Right lobe of liver (tissue), 6 donors: ENCODE data around the gene SPATA2L. TPM values are rescaled to one million over a fixed set of nuclear protein-coding genes. Genes with fewer than 3 reads are reported as not detected.
A peak's percentile ranks its signal among the peaks of the same experiment; 100 is the strongest.

Source experiments
- ATAC-seq, 4 donors: fragments of 200-7000 bp; cut with Tn5 transposase; one replicate each; pipeline ENCODE4 v1.9.1; 2020; ENCODE audit warnings: mild to moderate bottlenecking in 4 of 4, moderate library complexity in 4 of 4
- DNase-seq, 3 donors: peaks; one replicate each; pipeline ENCODE4 v3.0.0-alpha.2; 2020
- H3K27ac ChIP-seq, 3 donors: fragments of 200-600 bp; one replicate each; pipeline ENCODE4 v1.8.0; 2022
- H3K27me3 ChIP-seq, 2 donors: fragments of 200-600 bp; one replicate each; pipeline ENCODE4 v1.8.0; 2022
- H3K36me3 ChIP-seq, 4 donors: fragments of 200-600 bp; sonication (generic) in 1 of 4; one replicate each; pipeline versions ENCODE4 v1.5.1 to v1.8.0; 2017 to 2022; ENCODE audit warnings: control low read depth in 1 of 4
- H3K4me1 ChIP-seq, 4 donors: fragments of 200-600 bp; sonication (generic) in 1 of 4; one replicate each; pipeline versions ENCODE4 v1.5.1 to v1.8.0; 2017 to 2022; ENCODE audit warnings: control low read depth in 1 of 4
- H3K4me3 ChIP-seq, 3 donors: fragments of 200-600 bp; one replicate each; pipeline ENCODE4 v1.8.0; 2022
- H3K9me3 ChIP-seq, 4 donors: fragments of 200-600 bp; sonication (generic) in 1 of 4; one replicate each; pipeline versions ENCODE4 v1.5.1 to v1.8.0; 2017 to 2022; ENCODE audit warnings: control low read depth in 1 of 4
- POLR2A ChIP-seq: fragments of 450-650 bp; IDR thresholded peaks from one replicate; pipeline ENCODE4 v1.6.1; 2017; ENCODE audit warnings: antibody characterized with exemption, mild to moderate bottlenecking
- WGBS: methylation state at CpG from one replicate; pipeline ENCODE4 v1.1.6; 2018; ENCODE audit warnings: low coverage, low lambda C conversion rate; ENCODE audit not compliant: insufficient coverage; ENCODE audit errors: missing lambda C conversion rate; 5-methylcytosine and 5-hydroxymethylcytosine counted together
- intact Hi-C, 2 donors: fragments of 100-400 bp; cut with DNase I; formaldehyde crosslinking; loops; one replicate each; pipeline versions ENCODE4 v1.11.2 to v1.14.1; 2022
- total RNA-seq, 6 experiments: library from RNA; depleted of rRNA in 2 of 6; stranded (reverse); fragments of >200 nt in 2 of 6; fragmentation: NEBNext Ultra II Directional in 3 of 6; extraction: Animal tissue kit (Norgen Biotek cat#: 25700) in 3 of 6; gene quantifications; one replicate each; pipeline versions ENCODE4 v1.1.0 to v1.2.4, GENCODE V29; 2016 to 2023
- TF ChIP-seq, protein P1 (sequence below), 4 donors: fragments of 200-600 bp in 3 of 4; fragments of 450-650 bp in 1 of 4; IDR thresholded peaks; one replicate each; pipeline versions ENCODE4 v1.5.1 to v1.8.0; 2016 to 2022; ENCODE audit warnings: antibody characterized with exemption in 4 of 4, mild to moderate bottlenecking in 2 of 4
- donor health status: DM: no; HTN: yes; CAD: no.
- donor health status: DM: no; HTN: no; CAD: no.
- donor health status: DM: no; HTN: no; CAD: no.
- donor health status: DM: no; HTN: yes; CAD: no.
- donor health status: DM: no; HTN: yes; CAD: no.

The SPATA2L gene
- total RNA-seq, 6 experiments from 2014 or later = 5.6 to 17.9 (median 11.2) TPM

DNA sequence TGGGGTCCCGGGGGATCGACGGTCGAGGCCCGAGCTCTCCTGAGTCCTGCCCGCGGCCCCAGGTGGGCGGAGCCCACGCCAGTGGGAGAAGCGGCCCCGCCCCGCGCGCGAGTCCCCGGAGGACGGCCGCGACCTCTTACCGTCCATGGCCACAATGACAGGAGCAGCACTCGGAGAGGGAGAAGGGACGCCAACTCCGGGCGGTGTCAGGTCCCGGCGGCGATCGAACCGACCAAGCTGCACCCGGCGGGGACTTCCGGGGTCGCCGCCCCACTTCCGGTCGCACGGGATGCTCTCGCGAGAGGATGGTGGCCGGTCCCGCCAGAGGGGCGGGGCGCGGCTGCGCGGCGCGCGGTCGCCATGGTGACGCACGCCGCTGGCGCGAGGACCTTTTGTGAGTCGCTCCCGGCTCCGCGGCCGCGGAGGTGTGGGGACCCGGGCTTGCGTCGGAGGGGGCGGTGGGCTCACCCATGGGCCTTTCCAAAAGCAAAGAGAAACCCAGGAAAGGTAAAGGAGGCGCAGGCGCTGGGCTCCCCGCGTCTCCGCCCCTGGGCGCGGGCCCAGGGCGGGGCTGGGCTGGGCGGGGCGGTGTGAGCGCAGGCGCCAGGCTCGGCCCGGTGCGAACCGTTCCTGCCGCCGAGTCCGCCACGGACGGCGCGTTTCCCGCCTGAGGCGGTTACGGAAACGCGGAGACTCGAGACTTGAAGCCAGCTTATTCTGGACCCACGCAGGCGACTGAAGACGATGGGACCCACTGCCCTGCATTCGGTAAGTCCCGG, 43.9 kb downstream of the SPATA2L start, which contains the start of the genes CHMP1A and SPATA33:
CHMP1A (minus strand) TSS at position 267 of the 779 bp plus-strand sequence; CDS start at position 147, 120 bp downstream.
SPATA33 (plus strand) TSS at position 395 of the 779 bp plus-strand sequence; CDS start at position 471, 76 bp downstream.
- WGBS = 0% methylated on average over 10 of the region's 99 CpGs
- intact Hi-C loops = no loop called here

DNA sequence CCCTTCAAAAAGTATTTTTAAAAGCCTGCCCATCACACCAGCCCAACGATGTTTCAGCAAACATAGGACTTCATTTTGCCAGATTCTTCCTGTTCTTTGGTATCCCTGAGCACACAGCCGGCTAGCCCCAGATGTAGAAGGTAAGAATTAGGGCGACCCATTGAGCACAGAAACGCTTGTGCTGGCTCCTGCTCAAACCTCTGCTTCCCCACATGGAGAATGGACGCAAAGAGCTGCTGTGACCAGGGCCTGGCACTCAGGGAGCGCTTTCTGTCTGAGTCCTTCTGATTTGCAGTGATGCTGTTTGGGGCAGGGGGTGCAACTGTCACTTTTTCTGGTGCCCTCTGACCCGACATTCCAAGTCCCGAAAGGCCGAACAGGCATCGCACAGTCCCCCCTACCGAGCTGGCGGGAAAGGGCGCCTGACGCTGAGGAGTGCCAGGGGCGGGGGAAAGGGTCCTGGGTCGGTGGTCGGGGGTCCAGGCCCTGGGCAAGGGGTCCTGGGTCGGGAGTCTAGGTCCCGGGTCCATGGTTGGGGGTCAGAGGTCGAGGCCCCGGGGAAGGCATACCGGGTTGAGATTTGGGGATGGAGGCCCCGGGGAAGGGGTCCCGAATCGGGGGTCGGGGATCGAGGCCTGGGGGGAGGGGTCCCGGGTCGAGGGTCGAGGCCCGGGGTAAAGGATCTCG, 44.9 kb downstream of the SPATA2L start:
- peak overlapping the region; percentile 83 to 100 (median 98) for H3K4me3 ChIP-seq
- no peaks in the 10 kb centered on the region for H3K27me3 ChIP-seq
- no peaks in the 10 kb centered on the region for H3K36me3 ChIP-seq
- 27% methylated on average over 19 of the region's 32 CpGs for WGBS
- no peak overlapping the region for H3K27ac ChIP-seq
- intact Hi-C loops = no loop called here
- ATAC-seq = no peak
- H3K4me1 ChIP-seq = peaks cover 0 to 13% (median 0%) of the 10 kb centered on the region in 4 donors
- no peak for DNase-seq
- H3K9me3 ChIP-seq = no peaks in the 10 kb centered on the region
- TF ChIP-seq, protein P1, sequence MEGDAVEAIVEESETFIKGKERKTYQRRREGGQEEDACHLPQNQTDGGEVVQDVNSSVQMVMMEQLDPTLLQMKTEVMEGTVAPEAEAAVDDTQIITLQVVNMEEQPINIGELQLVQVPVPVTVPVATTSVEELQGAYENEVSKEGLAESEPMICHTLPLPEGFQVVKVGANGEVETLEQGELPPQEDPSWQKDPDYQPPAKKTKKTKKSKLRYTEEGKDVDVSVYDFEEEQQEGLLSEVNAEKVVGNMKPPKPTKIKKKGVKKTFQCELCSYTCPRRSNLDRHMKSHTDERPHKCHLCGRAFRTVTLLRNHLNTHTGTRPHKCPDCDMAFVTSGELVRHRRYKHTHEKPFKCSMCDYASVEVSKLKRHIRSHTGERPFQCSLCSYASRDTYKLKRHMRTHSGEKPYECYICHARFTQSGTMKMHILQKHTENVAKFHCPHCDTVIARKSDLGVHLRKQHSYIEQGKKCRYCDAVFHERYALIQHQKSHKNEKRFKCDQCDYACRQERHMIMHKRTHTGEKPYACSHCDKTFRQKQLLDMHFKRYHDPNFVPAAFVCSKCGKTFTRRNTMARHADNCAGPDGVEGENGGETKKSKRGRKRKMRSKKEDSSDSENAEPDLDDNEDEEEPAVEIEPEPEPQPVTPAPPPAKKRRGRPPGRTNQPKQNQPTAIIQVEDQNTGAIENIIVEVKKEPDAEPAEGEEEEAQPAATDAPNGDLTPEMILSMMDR (IDR thresholded peaks at IDR 0.05) = no peak
- TF ChIP-seq POLR2A = no peak

More for the DNA sequence above, 43.9 kb downstream of the SPATA2L start, which contains the start of the genes CHMP1A and SPATA33:
- H3K4me3 ChIP-seq = peak within 1 kb of the TSS; percentile 83 to 100 (median 98)
- no peaks in the 10 kb centered on the region for H3K36me3 ChIP-seq
- H3K9me3 ChIP-seq = no peaks in the 10 kb centered on the region
- peak within 1 kb of the TSS; percentile 40 to 76 (median 63) for H3K27ac ChIP-seq
- peak; percentile 46 for TF ChIP-seq POLR2A
- TF ChIP-seq, protein P1 (IDR thresholded peaks at IDR 0.05) = no peak
- H3K4me1 ChIP-seq = peaks cover 0 to 13% (median 0%) of the 10 kb centered on the region in 4 donors
- DNase-seq (peak; percentile 90 to 92 (median 91)), ATAC-seq (peak; percentile 94 to 97 (median 96))
- no peaks in the 10 kb centered on the region for H3K27me3 ChIP-seq

DNA sequence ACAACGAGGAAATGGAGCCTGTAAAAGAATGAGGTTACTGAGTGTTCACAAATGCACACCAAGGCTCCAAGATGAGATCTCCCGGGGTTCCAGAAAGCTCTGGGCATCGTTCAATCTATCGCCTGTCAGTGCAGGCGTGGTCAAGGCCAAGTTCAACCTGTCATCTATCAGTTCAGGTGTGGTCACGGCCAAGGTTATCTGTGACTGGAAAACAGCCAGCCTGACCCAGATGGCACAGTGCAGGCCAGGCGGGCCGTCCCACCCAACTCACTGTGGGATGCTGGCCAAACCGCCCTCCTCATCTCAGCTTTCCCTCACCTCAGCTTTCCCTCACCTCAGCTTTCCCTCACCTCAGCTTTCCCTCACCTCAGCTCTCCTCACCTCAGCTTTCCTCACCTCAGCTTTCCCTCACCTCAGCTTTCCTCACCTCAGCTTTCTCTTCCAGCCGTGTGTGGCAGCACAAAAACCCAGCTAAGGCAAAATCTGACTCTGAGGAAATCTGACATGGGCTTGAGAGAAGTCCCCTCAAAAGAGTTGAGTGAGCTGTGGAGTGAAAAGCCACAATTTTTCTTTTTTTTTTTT, 46.4 kb downstream of the SPATA2L start:
- ATAC-seq = no peak
- Histone ChIP-seq H3K4me1 (peaks cover 0 to 13% (median 0%) of the 10 kb centered on the region in 4 donors), H3K27me3 (no peaks in the 10 kb centered on the region), H3K36me3 (no peaks in the 10 kb centered on the region), H3K9me3 (no peaks in the 10 kb centered on the region), H3K4me3 (no peak overlapping the region), H3K27ac (no peak overlapping the region)
- TF ChIP-seq, protein P1 (IDR thresholded peaks at IDR 0.05) = no peak
- no peak for DNase-seq
- 24% methylated on average over 2 of the region's 10 CpGs for WGBS
- intact Hi-C loops = no loop called here

DNA sequence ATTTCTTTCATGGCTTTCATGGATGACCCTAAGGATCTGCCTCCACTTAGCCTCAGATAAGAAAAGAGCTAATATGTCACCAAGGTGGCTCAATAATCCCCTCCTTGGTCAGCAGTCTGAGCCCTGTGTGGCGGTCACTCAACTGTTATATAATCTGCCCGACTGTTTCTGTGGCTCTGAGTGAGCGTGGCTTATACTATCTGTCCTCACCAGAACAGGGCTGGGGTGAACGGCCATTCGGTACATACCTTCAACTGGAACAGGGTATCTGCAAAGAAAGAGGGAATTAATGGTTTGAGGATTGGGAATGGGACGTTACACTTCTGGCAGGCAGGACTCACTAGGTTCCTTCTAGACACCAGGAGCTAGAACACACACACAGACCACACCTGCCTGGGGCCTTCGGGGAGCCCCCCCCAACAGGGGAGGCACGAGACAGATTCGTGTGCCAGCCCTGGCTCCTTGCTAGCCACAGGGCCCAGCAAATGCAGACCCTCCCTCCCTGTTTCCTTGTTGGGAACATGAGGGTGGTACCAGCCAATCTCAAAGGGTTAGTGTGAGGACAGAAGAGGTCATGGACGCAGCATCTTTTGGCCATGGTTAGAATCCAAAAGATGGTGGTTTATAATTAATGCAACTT, 47.7 kb downstream of the SPATA2L start:
- no peak for DNase-seq
- WGBS = 61% methylated on average over 3 of the region's 10 CpGs
- Histone ChIP-seq H3K4me1 (peaks cover 0 to 10% (median 0%) of the 10 kb centered on the region in 4 donors), H3K9me3 (no peaks in the 10 kb centered on the region), H3K27ac (no peak overlapping the region), H3K27me3 (no peaks in the 10 kb centered on the region), H3K36me3 (no peaks in the 10 kb centered on the region), H3K4me3 (no peak overlapping the region)
- intact Hi-C loops = no loop called here
- ATAC-seq = no peak
- TF ChIP-seq, protein P1 (IDR thresholded peaks at IDR 0.05) = no peak
- TF ChIP-seq POLR2A = no peak
